GM08714 (cell line): Measurements from ENCODE around the gene PDE11A.

ENCODE experiments used
- H3K4me3 ChIP-seq: fragments of 200-500 bp; sonication (Bioruptor generic); 2 replicates; pipeline ENCODE4 v1.5.1; 2014; ENCODE audit warnings: mild to moderate bottlenecking, low read length, inconsistent platforms
- ZNF274 ChIP-seq: IDR thresholded peaks from 2 replicates; pipeline ENCODE4 v1.6.1; 2012; ENCODE audit warnings: mild to moderate bottlenecking, low read depth, low read length

The PDE11A gene

GRCh38 chr2:177618255-177619253, 454.0 kb downstream of the PDE11A start:
- no peak for TF ChIP-seq ZNF274
- H3K4me3 ChIP-seq: peak overlapping the region; percentile 71

- no peak for TF ChIP-seq ZNF274
- peak overlapping the region; percentile 71; the same call in 1 of the 2 replicates for H3K4me3 ChIP-seq
Observed at GRCh38 chr2:177617849-177618248, 454.7 kb downstream of the PDE11A start.

- TF ChIP-seq ZNF274: no peak
- no peak overlapping the region for H3K4me3 ChIP-seq
Observed at GRCh38 chr2:177616731-177617130, 455.8 kb downstream of the PDE11A start.

GRCh38 chr2:177616066-177616465, 456.5 kb downstream of the PDE11A start:
- no peak for TF ChIP-seq ZNF274
- no peak overlapping the region for H3K4me3 ChIP-seq

- H3K4me3 ChIP-seq: no peak overlapping the region
- no peak for TF ChIP-seq ZNF274
Observed at GRCh38 chr2:177612659-177613058, 459.9 kb downstream of the PDE11A start.

GRCh38 chr2:177611310-177611886, 461.2 kb downstream of the PDE11A start:
- no peak for TF ChIP-seq ZNF274
- H3K4me3 ChIP-seq: no peak overlapping the region

GRCh38 chr2:177610813-177611212, 461.8 kb downstream of the PDE11A start:
- no peak for TF ChIP-seq ZNF274
- H3K4me3 ChIP-seq: no peak overlapping the region

- H3K4me3 ChIP-seq: no peak overlapping the region
- TF ChIP-seq ZNF274: no peak
Observed at GRCh38 chr2:177606636-177607035, 465.9 kb downstream of the PDE11A start.

GRCh38 chr2:177604271-177605065, 468.1 kb downstream of the PDE11A start:
- TF ChIP-seq ZNF274: no peak
- no peak overlapping the region for H3K4me3 ChIP-seq

GRCh38 chr2:177603768-177604167, 468.8 kb downstream of the PDE11A start:
- H3K4me3 ChIP-seq: no peak overlapping the region
- TF ChIP-seq ZNF274: no peak

GRCh38 chr2:177603181-177603580, 469.4 kb downstream of the PDE11A start:
- H3K4me3 ChIP-seq: no peak overlapping the region
- TF ChIP-seq ZNF274: no peak

GRCh38 chr2:177602611-177603164, 469.9 kb downstream of the PDE11A start:
- TF ChIP-seq ZNF274: no peak
- H3K4me3 ChIP-seq: no peak overlapping the region

GRCh38 chr2:177600917-177601316, 471.7 kb downstream of the PDE11A start:
- no peak overlapping the region for H3K4me3 ChIP-seq
- TF ChIP-seq ZNF274: no peak

- no peak overlapping the region for H3K4me3 ChIP-seq
- no peak for TF ChIP-seq ZNF274
Observed at GRCh38 chr2:177599956-177600355, 472.6 kb downstream of the PDE11A start.
